AG04449 (cell line): ENCODE results near the gene LLGL1.

Experiments
- CTCF ChIA-PET: fragments of 350-600 bp; formaldehyde crosslinking; extraction: SDS; loops from one replicate; lab custom pipeline; 2021; ENCODE audit warnings: antibody characterized with exemption; lab: Yijun Ruan, JAX
- POLR2A ChIA-PET: fragments of 400-600, 350-600 bp; formaldehyde crosslinking; extraction: SDS; loops from one replicate; lab custom pipeline; 2020; ENCODE audit warnings: antibody characterized with exemption, inconsistent platforms; lab: Yijun Ruan, JAX
- DNase-seq: peaks from one replicate; pipeline ENCODE4 v3.0.0-alpha.2; 2010; ENCODE audit warnings: low read depth, low spot score
- H3K4me3 ChIP-seq: 2 replicates; pipeline ENCODE4 v1.5.1; 2011; ENCODE audit warnings: low read depth, mild to moderate bottlenecking, control low read depth, low read length
- TF ChIP-seq, protein P1 (sequence below): IDR thresholded peaks from one replicate; pipeline ENCODE4 v1.5.1; 2011; ENCODE audit warnings: mild to moderate bottlenecking, moderate library complexity, low read length, control low read depth, inconsistent platforms; ENCODE audit not compliant: insufficient read depth; ENCODE audit errors: missing control alignments

The LLGL1 gene

DNA sequence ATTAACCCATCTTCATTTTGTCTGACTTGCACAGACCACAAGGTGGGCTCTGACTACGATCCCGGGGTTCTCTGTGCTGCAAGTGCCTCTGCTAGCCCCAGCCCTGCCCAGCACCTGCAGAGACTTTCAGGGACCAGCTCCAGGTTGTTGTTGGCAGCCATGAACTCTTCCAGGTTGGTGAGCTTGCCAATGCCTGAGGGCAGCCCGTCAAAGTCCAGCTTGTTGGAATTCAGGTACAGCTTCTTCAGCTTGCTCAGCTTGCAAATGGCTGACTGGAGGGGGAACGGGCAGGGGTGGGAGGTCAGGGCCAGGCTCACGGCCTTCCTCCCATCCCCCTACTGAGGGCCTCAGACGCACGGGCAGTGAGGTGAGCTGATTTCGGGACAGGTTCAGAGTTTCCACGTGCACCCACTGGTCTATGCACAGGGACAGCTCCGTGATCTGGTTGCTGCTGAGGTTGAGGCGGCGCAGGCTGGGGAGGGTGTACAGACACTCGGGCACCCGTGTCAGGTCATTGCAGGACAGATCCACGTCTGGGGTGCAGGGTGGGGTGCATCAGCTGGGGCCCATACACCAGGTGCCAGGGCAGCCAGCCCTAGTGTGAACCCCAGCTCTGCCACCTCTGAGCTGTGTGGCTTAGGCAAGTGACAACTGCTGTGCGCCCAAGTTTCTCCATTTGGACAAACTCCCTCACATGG, 27.9 kb downstream of the LLGL1 start:
- ChIA-PET CTCF (interaction anchor here (0.7 kb wide), 1 partner anchor 21 kb away, joined by 3 read pairs; no protein-coding TSS in a partner anchor), POLR2A (no interaction called here)
- H3K4me3 ChIP-seq: no peak overlapping the region
- TF ChIP-seq, protein P1, sequence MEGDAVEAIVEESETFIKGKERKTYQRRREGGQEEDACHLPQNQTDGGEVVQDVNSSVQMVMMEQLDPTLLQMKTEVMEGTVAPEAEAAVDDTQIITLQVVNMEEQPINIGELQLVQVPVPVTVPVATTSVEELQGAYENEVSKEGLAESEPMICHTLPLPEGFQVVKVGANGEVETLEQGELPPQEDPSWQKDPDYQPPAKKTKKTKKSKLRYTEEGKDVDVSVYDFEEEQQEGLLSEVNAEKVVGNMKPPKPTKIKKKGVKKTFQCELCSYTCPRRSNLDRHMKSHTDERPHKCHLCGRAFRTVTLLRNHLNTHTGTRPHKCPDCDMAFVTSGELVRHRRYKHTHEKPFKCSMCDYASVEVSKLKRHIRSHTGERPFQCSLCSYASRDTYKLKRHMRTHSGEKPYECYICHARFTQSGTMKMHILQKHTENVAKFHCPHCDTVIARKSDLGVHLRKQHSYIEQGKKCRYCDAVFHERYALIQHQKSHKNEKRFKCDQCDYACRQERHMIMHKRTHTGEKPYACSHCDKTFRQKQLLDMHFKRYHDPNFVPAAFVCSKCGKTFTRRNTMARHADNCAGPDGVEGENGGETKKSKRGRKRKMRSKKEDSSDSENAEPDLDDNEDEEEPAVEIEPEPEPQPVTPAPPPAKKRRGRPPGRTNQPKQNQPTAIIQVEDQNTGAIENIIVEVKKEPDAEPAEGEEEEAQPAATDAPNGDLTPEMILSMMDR: no peak
- DNase-seq: no peak

DNA sequence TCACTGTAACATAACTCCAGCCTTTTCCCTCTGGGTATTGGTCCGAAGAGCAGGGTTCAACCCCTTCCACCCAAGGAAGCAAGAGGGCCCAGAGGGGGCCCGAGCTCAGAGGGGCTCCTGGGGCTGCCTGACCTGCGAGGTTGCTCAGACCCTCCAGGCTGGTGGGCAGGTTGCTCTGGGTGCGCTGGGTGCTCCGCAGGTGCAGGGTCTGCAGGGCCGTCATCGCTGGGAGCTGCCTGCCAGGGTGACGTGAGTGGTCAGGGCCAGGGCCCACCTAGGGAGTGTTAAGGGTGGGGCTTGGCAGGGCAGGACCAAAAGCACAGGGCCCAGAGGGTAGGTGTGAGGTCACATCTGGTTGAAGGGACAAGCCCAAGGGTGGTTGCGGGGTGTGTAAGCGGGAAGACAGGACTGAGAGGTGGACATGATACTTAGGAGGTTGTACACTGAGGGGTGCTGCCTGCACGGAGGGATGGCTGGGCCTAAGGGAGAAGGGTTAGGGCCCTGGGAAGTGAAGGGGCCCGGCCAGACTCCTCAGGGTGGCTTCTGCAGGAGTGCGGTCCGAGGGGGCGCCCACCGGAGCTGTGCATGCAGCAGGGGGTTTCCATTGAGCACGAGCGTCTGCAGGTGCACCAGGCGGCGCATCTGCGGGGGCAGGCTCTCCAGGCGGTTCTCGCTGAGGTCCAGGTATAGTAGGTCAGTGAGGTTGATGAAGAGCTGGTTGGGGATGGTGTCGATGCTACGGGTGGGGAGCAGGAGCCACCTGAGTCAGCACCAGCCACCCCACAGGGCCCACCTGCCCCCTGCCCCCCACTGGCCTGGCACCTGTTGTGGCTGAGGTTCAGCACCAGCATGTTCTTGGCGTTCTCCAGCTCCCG, 28.7 kb downstream of the LLGL1 start:
- no peak for DNase-seq
- TF ChIP-seq, protein P1: no peak
- H3K4me3 ChIP-seq: no peak overlapping the region
- CTCF ChIA-PET: interaction anchor here (0.7 to 1.2 kb wide), 2 partner anchors 19 to 20 kb away, joined by 3 read pairs; no protein-coding TSS in a partner anchor
- POLR2A ChIA-PET: no interaction called here

DNA sequence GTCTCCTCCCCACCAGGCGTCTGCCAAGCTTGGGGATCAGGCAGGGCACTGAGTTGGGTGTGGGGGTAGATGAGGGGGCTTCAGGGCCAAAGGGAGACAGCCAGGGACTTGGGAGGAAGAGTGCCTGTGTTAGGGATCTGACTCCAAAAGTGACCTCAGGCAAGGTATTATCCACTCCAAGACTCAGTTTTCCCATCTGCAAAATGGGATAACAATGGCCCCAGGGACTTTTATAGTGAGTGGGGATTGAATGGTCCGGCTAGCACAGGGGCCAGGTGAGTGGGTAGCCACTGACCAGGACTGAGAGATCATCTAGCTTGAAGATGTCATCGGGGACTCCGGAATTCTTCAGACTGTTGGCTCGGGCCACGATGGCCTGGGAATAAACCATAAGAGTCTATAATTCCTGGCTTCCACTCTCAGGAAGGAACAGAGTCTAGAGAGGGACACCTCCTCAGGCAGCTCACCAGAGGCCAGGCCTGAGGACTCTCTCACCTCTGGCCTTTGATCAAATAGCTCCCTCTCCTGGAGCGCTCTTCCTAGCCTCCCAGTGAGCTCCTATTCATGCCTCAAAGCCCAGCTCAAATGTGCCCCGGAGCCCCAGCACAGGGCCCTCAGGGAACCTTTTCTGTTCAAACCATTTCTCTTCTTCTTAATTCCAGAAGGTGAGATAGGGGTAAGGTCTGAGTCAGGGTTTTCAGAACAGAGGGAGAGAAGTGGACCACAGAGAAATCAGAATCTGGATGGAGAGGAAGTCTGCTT, 29.6 kb downstream of the LLGL1 start:
- DNase-seq: no peak
- H3K4me3 ChIP-seq: no peak overlapping the region
- ChIA-PET POLR2A (interaction anchor here (1.7 kb wide), 1 partner anchor 11 kb away, joined by 5 read pairs; no protein-coding TSS in a partner anchor), CTCF (interaction anchor here (1.2 kb wide), 1 partner anchor 20 kb away, joined by 3 read pairs; no protein-coding TSS in a partner anchor)
- TF ChIP-seq, protein P1: no peak

DNA sequence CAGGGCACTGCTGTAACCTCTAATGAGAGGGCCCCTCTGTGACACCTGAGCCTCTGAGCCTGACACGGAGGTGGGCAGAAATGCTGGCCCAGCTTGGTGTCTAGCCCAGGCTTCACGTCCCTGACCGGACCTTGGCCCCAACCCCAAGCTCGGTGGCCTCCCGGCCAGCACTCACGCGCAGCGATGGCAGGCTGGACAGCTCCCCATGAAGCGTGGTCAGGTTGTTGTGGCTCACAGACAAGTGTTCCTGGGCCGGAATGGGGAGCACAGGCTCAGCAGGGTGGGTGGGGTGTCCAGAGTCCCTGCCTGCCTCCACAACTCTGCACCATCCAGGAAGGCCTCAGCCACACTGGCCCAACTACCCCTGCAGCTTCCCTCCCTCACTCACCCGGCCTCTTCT, 30.9 kb downstream of the LLGL1 start:
- CTCF ChIA-PET: interaction anchor here (0.7 to 1.2 kb wide), 2 partner anchors 8 to 36 kb away, joined by 3 to 6 read pairs; no protein-coding TSS in a partner anchor
- TF ChIP-seq, protein P1: no peak
- H3K4me3 ChIP-seq: no peak overlapping the region
- DNase-seq: no peak
- POLR2A ChIA-PET: interaction anchor here (1.7 kb wide), 1 partner anchor 12 kb away, joined by 5 read pairs; no protein-coding TSS in a partner anchor

DNA sequence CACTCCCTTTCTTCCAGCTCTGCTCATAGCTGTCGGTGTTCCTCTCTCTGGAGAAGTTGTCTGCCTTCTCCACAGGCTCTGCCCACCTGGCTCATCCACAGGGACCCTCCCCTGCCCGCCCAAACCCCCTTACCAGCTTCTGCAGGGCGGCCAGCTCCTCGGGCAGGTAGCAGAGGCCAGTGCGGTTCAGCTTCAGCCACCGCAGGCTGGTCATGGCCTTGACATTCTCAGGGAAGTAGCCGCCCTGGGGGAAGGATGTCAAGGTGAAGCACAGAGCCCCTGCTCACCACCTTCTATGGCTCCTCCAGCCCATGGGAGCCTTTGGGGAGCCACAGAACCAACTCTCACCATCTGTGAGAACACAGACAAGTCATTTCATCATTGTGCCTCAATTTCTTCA, 31.3 kb downstream of the LLGL1 start:
- H3K4me3 ChIP-seq: peak overlapping the region; percentile 85
- TF ChIP-seq, protein P1: no peak
- DNase-seq: no peak
- POLR2A ChIA-PET: interaction anchor here (1.7 kb wide), 1 partner anchor 13 kb away, joined by 5 read pairs; no protein-coding TSS in a partner anchor
- CTCF ChIA-PET: interaction anchor here (1.2 kb wide), 1 partner anchor 9 kb away, joined by 6 read pairs; no protein-coding TSS in a partner anchor
